ENCODE measurements around the gene EFR3B. TPM values are rescaled to one million over a fixed set of nuclear protein-coding genes. Genes with fewer than 3 reads are reported as not detected.

The EFR3B gene
- polyA plus RNA-seq, 2 donors = 0.11 to 0.12 TPM

- 43 to 44% methylated on average over 6 of the region's 6 CpGs for WGBS, 2 donors
- no peak overlapping the region for H3K4me3 ChIP-seq (ENCODE audit: low read depth in 1 of 2, low read length in 2 of 2)
- H3K27ac ChIP-seq (ENCODE audit: low read depth in 2 of 2, low read length in 1 of 2) = no peak overlapping the region
- no peaks in the 10 kb centered on the region for H3K27me3 ChIP-seq (ENCODE audit: control insufficient read depth in 1 of 2, insufficient read depth in 2 of 2, low read length in 2 of 2)
- no peaks in the 10 kb centered on the region for H3K36me3 ChIP-seq (ENCODE audit: control insufficient read depth in 2 of 2, insufficient read depth in 2 of 2, low read length in 1 of 2)
- H3K9me3 ChIP-seq (ENCODE audit: control insufficient read depth in 2 of 2, insufficient read depth in 1 of 2, low read depth in 1 of 2, low read length in 1 of 2) = no peaks in the 10 kb centered on the region
- H3K4me1 ChIP-seq (ENCODE audit: control insufficient read depth in 2 of 2, insufficient read depth in 2 of 2, low read length in 1 of 2) = peaks cover 0 to 9% of the 10 kb centered on the region in 2 donors
These were observed 3.1 kb downstream of the EFR3B start for GRCh38 chr2:25044990-25045389.

GRCh38 chr2:25049422-25049821 is 7.5 kb downstream of the EFR3B start:
- Histone ChIP-seq H3K27me3 (ENCODE audit: control insufficient read depth in 1 of 2, insufficient read depth in 2 of 2, low read length in 2 of 2) (no peaks in the 10 kb centered on the region), H3K4me3 (ENCODE audit: low read depth in 1 of 2, low read length in 2 of 2) (no peak overlapping the region), H3K27ac (ENCODE audit: low read depth in 2 of 2, low read length in 1 of 2) (no peak overlapping the region), H3K36me3 (ENCODE audit: control insufficient read depth in 2 of 2, insufficient read depth in 2 of 2, low read length in 1 of 2) (no peaks in the 10 kb centered on the region), H3K4me1 (ENCODE audit: control insufficient read depth in 2 of 2, insufficient read depth in 2 of 2, low read length in 1 of 2) (no peaks in the 10 kb centered on the region), H3K9me3 (ENCODE audit: control insufficient read depth in 2 of 2, insufficient read depth in 1 of 2, low read depth in 1 of 2, low read length in 1 of 2) (no peaks in the 10 kb centered on the region)
- WGBS, 2 donors = 90 to 91% methylated on average over 4 of the region's 4 CpGs

DNA sequence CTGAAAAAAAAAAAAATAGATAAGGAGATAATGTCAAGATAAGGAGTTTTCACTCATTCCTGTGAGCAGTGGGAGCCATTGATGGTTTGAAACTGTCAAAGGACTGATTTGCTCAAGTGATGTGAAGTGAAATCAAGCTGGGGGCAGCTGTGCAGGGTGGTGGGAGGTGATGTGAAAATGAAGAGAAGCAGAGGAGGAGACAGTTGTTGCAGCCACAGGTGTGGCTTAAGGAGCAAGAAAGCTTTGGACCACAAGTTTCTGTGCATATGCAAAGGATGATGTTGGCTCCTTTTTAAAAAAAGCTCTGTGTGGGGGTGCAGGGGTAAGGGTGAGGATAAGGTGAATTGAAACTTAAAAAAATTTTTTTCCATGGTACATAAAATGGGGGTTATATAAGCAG is 8.3 kb downstream of the EFR3B start:
- H3K27me3 ChIP-seq (ENCODE audit: control insufficient read depth in 1 of 2, insufficient read depth in 2 of 2, low read length in 2 of 2) = no peaks in the 10 kb centered on the region
- H3K4me3 ChIP-seq (ENCODE audit: low read depth in 1 of 2, low read length in 2 of 2) = no peak overlapping the region
- H3K4me1 ChIP-seq (ENCODE audit: control insufficient read depth in 2 of 2, insufficient read depth in 2 of 2, low read length in 1 of 2) = no peaks in the 10 kb centered on the region
- no peaks in the 10 kb centered on the region for H3K36me3 ChIP-seq (ENCODE audit: control insufficient read depth in 2 of 2, insufficient read depth in 2 of 2, low read length in 1 of 2)
- H3K9me3 ChIP-seq (ENCODE audit: control insufficient read depth in 2 of 2, insufficient read depth in 1 of 2, low read depth in 1 of 2, low read length in 1 of 2) = no peaks in the 10 kb centered on the region
- no peak overlapping the region for H3K27ac ChIP-seq (ENCODE audit: low read depth in 2 of 2, low read length in 1 of 2)

- Histone ChIP-seq H3K27me3 (ENCODE audit: control insufficient read depth in 1 of 2, insufficient read depth in 2 of 2, low read length in 2 of 2) (no peaks in the 10 kb centered on the region), H3K4me1 (ENCODE audit: control insufficient read depth in 2 of 2, insufficient read depth in 2 of 2, low read length in 1 of 2) (no peaks in the 10 kb centered on the region), H3K4me3 (ENCODE audit: low read depth in 1 of 2, low read length in 2 of 2) (no peak overlapping the region), H3K9me3 (ENCODE audit: control insufficient read depth in 2 of 2, insufficient read depth in 1 of 2, low read depth in 1 of 2, low read length in 1 of 2) (no peaks in the 10 kb centered on the region), H3K27ac (ENCODE audit: low read depth in 2 of 2, low read length in 1 of 2) (no peak overlapping the region), H3K36me3 (ENCODE audit: control insufficient read depth in 2 of 2, insufficient read depth in 2 of 2, low read length in 1 of 2) (no peaks in the 10 kb centered on the region)
- WGBS, 2 donors = 80 to 82% methylated on average over 3 of the region's 3 CpGs
These were observed 11.2 kb downstream of the EFR3B start for GRCh38 chr2:25053041-25053440.

- Histone ChIP-seq H3K36me3 (ENCODE audit: control insufficient read depth in 2 of 2, insufficient read depth in 2 of 2, low read length in 1 of 2) (no peaks in the 10 kb centered on the region), H3K27ac (ENCODE audit: low read depth in 2 of 2, low read length in 1 of 2) (no peak overlapping the region), H3K27me3 (ENCODE audit: control insufficient read depth in 1 of 2, insufficient read depth in 2 of 2, low read length in 2 of 2) (no peaks in the 10 kb centered on the region), H3K4me3 (ENCODE audit: low read depth in 1 of 2, low read length in 2 of 2) (no peak overlapping the region), H3K9me3 (ENCODE audit: control insufficient read depth in 2 of 2, insufficient read depth in 1 of 2, low read depth in 1 of 2, low read length in 1 of 2) (no peaks in the 10 kb centered on the region), H3K4me1 (ENCODE audit: control insufficient read depth in 2 of 2, insufficient read depth in 2 of 2, low read length in 1 of 2) (no peaks in the 10 kb centered on the region)
- 75 to 78% methylated on average over 4 of the region's 4 CpGs for WGBS, 2 donors
These were observed 12.8 kb downstream of the EFR3B start for GRCh38 chr2:25054720-25055119.

- H3K27ac ChIP-seq (ENCODE audit: low read depth in 2 of 2, low read length in 1 of 2) = no peak overlapping the region
- WGBS, 2 donors = 80% methylated on average over 9 of the region's 9 CpGs
- H3K36me3 ChIP-seq (ENCODE audit: control insufficient read depth in 2 of 2, insufficient read depth in 2 of 2, low read length in 1 of 2) = no peaks in the 10 kb centered on the region
- H3K27me3 ChIP-seq (ENCODE audit: control insufficient read depth in 1 of 2, insufficient read depth in 2 of 2, low read length in 2 of 2) = no peaks in the 10 kb centered on the region
- H3K9me3 ChIP-seq (ENCODE audit: control insufficient read depth in 2 of 2, insufficient read depth in 1 of 2, low read depth in 1 of 2, low read length in 1 of 2) = no peaks in the 10 kb centered on the region
- no peak overlapping the region for H3K4me3 ChIP-seq (ENCODE audit: low read depth in 1 of 2, low read length in 2 of 2)
- H3K4me1 ChIP-seq (ENCODE audit: control insufficient read depth in 2 of 2, insufficient read depth in 2 of 2, low read length in 1 of 2) = no peaks in the 10 kb centered on the region
These were observed 13.6 kb downstream of the EFR3B start for GRCh38 chr2:25055376-25055920.

GRCh38 chr2:25056098-25056821 is 14.4 kb downstream of the EFR3B start:
- H3K27me3 ChIP-seq (ENCODE audit: control insufficient read depth in 1 of 2, insufficient read depth in 2 of 2, low read length in 2 of 2) = no peaks in the 10 kb centered on the region
- H3K36me3 ChIP-seq (ENCODE audit: control insufficient read depth in 2 of 2, insufficient read depth in 2 of 2, low read length in 1 of 2) = no peaks in the 10 kb centered on the region
- H3K4me1 ChIP-seq (ENCODE audit: control insufficient read depth in 2 of 2, insufficient read depth in 2 of 2, low read length in 1 of 2) = no peaks in the 10 kb centered on the region
- H3K9me3 ChIP-seq (ENCODE audit: control insufficient read depth in 2 of 2, insufficient read depth in 1 of 2, low read depth in 1 of 2, low read length in 1 of 2) = no peaks in the 10 kb centered on the region
- H3K27ac ChIP-seq (ENCODE audit: low read depth in 2 of 2, low read length in 1 of 2) = no peak overlapping the region
- WGBS, 2 donors = 66 to 67% methylated on average over 9 of the region's 9 CpGs
- no peak overlapping the region for H3K4me3 ChIP-seq (ENCODE audit: low read depth in 1 of 2, low read length in 2 of 2)

DNA sequence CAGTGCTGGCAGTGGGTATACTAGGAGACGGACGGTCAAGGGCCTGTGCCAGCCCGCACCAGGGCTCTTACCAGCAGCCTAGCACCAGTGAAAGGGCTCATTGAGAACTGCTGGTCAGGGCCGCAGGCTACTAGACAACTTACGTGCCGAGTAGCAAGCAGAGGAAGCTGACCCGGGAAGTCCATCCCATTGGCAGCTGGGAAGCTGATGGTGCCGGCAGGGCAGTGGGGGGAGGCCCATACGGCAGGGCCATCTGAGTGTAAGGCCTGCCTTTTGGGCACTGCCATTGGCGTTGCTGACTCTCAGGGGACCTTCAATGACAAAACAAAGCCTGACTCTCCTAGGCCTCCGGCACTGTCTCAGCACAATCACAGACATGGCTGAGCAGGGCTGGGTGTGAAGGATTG is 20.6 kb downstream of the EFR3B start:
- WGBS, 2 donors = 79 to 89% methylated on average over 11 of the region's 11 CpGs
- H3K4me1 ChIP-seq (ENCODE audit: control insufficient read depth in 2 of 2, insufficient read depth in 2 of 2, low read length in 1 of 2) = peaks cover 0 to 2% of the 10 kb centered on the region in 2 donors
- no peaks in the 10 kb centered on the region for H3K27me3 ChIP-seq (ENCODE audit: control insufficient read depth in 1 of 2, insufficient read depth in 2 of 2, low read length in 2 of 2)
- H3K36me3 ChIP-seq (ENCODE audit: control insufficient read depth in 2 of 2, insufficient read depth in 2 of 2, low read length in 1 of 2) = no peaks in the 10 kb centered on the region
- H3K4me3 ChIP-seq (ENCODE audit: low read depth in 1 of 2, low read length in 2 of 2) = no peak overlapping the region
- H3K27ac ChIP-seq (ENCODE audit: low read depth in 2 of 2, low read length in 1 of 2) = no peak overlapping the region
- peaks cover 0 to 9% of the 10 kb centered on the region in 2 donors for H3K9me3 ChIP-seq (ENCODE audit: control insufficient read depth in 2 of 2, insufficient read depth in 1 of 2, low read depth in 1 of 2, low read length in 1 of 2)

- H3K4me1 ChIP-seq (ENCODE audit: control insufficient read depth in 2 of 2, insufficient read depth in 2 of 2, low read length in 1 of 2) = peaks cover 0 to 2% of the 10 kb centered on the region in 2 donors
- no peaks in the 10 kb centered on the region for H3K36me3 ChIP-seq (ENCODE audit: control insufficient read depth in 2 of 2, insufficient read depth in 2 of 2, low read length in 1 of 2)
- H3K9me3 ChIP-seq (ENCODE audit: control insufficient read depth in 2 of 2, insufficient read depth in 1 of 2, low read depth in 1 of 2, low read length in 1 of 2) = peaks cover 0 to 9% of the 10 kb centered on the region in 2 donors
- WGBS, 2 donors = 41 to 47% methylated on average over 13 of the region's 13 CpGs
- no peaks in the 10 kb centered on the region for H3K27me3 ChIP-seq (ENCODE audit: control insufficient read depth in 1 of 2, insufficient read depth in 2 of 2, low read length in 2 of 2)
- H3K27ac ChIP-seq (ENCODE audit: low read depth in 2 of 2, low read length in 1 of 2) = no peak overlapping the region
- no peak overlapping the region for H3K4me3 ChIP-seq (ENCODE audit: low read depth in 1 of 2, low read length in 2 of 2)
These were observed 22.2 kb downstream of the EFR3B start for GRCh38 chr2:25063876-25064660.
